Smooth muscle cell (in vitro differentiated cells): ENCODE measurements around the gene DPP10. TPM values are rescaled to one million over a fixed set of nuclear protein-coding genes. Genes with fewer than 3 reads are reported as not detected.

ENCODE experiments used
- DNase-seq: peaks from one replicate; lab custom pipeline; 2025; ENCODE audit not compliant: unreplicated experiment; lab: John Stamatoyannopoulos, UW
- H2AFZ ChIP-seq: fragments of 200-600 bp; sonication (generic); 2 replicates; pipeline ENCODE4 v1.6.0; 2016; ENCODE audit warnings: antibody characterized with exemption, low read depth, mild to moderate bottlenecking
- H3F3A ChIP-seq: fragments of 200-600 bp; sonication (generic); 2 replicates; pipeline ENCODE4 v1.6.0; 2017; ENCODE audit warnings: antibody characterized with exemption, low read depth
- H3K27ac ChIP-seq: fragments of 200-600 bp; sonication (generic); 2 replicates; pipeline ENCODE4 v1.5.1; 2016; ENCODE audit warnings: low read depth, mild to moderate bottlenecking
- H3K27me3 ChIP-seq: fragments of 200-600 bp; sonication (generic); 2 replicates; pipeline ENCODE4 v1.6.1; 2016; ENCODE audit warnings: low read depth, mild to moderate bottlenecking
- H3K36me3 ChIP-seq: fragments of 200-600 bp; sonication (generic); 2 replicates; pipeline ENCODE4 v1.5.1; 2016; ENCODE audit warnings: low read depth
- H3K4me1 ChIP-seq: fragments of 200-600 bp; sonication (generic); 2 replicates; pipeline ENCODE4 v1.5.1; 2016; ENCODE audit warnings: low read depth
- H3K4me2 ChIP-seq: fragments of 200-600 bp; sonication (generic); 2 replicates; pipeline ENCODE4 v1.6.0; 2016; ENCODE audit warnings: mild to moderate bottlenecking
- H3K4me3 ChIP-seq: fragments of 200-600 bp; sonication (generic); 2 replicates; pipeline ENCODE4 v1.5.1; 2016; ENCODE audit warnings: mild to moderate bottlenecking
- H3K79me2 ChIP-seq: fragments of 200-600 bp; sonication (generic); 2 replicates; pipeline ENCODE4 v1.6.0; 2016; ENCODE audit warnings: low read depth, mild to moderate bottlenecking
- H3K9ac ChIP-seq: fragments of 200-600 bp; sonication (generic); 2 replicates; pipeline ENCODE4 v1.6.0; 2016; ENCODE audit warnings: low read depth
- H3K9me3 ChIP-seq: fragments of 200-600 bp; sonication (generic); replicated peaks from 2 replicates; pipeline ENCODE4 v1.5.1; 2016; ENCODE audit warnings: low read depth
- H4K20me1 ChIP-seq: fragments of 200-600 bp; sonication (generic); 2 replicates; pipeline ENCODE4 v1.6.0; 2016; ENCODE audit warnings: low read depth
- WGBS: methylation state at CpG from one replicate; pipeline ENCODE4 v1.1.7; 2016; ENCODE audit warnings: low lambda C conversion rate; 5-methylcytosine and 5-hydroxymethylcytosine counted together
- polyA plus RNA-seq: library from polyadenylated mRNA; unstranded; fragments of >200 nt; fragmentation: Nextera tagmentation; extraction: Ambion mirVana; gene quantifications from 2 replicates; pipeline ENCODE4 v1.2.1, GENCODE V29; 2016
- total RNA-seq: library from RNA; depleted of rRNA; stranded (reverse); fragments of >200 nt; gene quantifications from 2 replicates; pipeline ENCODE4 v1.2.3, GENCODE V29; 2014
- TF ChIP-seq, protein P1 (sequence below): fragments of 200-600 bp; sonication (generic); IDR thresholded peaks from 2 replicates; pipeline ENCODE4 v1.5.1; 2017; ENCODE audit warnings: borderline replicate concordance, mild to moderate bottlenecking, antibody characterized with exemption; ENCODE audit not compliant: insufficient read depth, poor library complexity, severe bottlenecking

DPP10 gene
- total and polyA plus RNA-seq, 2 experiments from 2014 or later, result 3.6 TPM; not detected in 1

DNA sequence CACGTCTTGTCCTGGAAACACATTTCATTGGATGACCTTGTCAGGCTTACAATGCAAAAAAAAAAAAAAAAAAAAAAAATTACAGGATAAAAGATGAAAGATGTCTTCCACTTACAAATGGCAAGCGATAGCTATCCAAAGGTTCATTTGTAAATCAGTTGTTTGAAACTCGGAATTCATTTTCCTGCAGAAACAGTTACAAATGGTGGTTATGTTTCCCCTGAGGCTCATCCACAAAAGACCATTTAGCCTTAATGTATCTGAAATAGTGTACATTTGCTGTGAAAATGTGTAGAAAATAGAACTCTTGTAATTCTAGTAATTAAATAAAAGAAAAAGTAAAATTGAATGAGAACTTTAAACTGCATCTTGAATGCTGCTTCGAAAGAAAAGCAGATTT lies 25.9 kb downstream of the DPP10 start:
- Histone ChIP-seq H3K9ac (no peak overlapping the region), H2AFZ (no peak overlapping the region), H3K27ac (no peak overlapping the region), H3K4me1 (no peaks in the 10 kb centered on the region), H3K4me3 (no peak overlapping the region), H3K4me2 (no peak overlapping the region), H4K20me1 (no peaks in the 10 kb centered on the region), H3F3A (no peaks in the 10 kb centered on the region), H3K9me3 (no peaks in the 10 kb centered on the region), H3K36me3 (no peaks in the 10 kb centered on the region), H3K79me2 (no peaks in the 10 kb centered on the region), H3K27me3 (peaks cover 17% of the 10 kb centered on the region)
- 85% methylated on average over 4 of the region's 4 CpGs for WGBS
- DNase-seq, result no peak
- TF ChIP-seq, protein P1, sequence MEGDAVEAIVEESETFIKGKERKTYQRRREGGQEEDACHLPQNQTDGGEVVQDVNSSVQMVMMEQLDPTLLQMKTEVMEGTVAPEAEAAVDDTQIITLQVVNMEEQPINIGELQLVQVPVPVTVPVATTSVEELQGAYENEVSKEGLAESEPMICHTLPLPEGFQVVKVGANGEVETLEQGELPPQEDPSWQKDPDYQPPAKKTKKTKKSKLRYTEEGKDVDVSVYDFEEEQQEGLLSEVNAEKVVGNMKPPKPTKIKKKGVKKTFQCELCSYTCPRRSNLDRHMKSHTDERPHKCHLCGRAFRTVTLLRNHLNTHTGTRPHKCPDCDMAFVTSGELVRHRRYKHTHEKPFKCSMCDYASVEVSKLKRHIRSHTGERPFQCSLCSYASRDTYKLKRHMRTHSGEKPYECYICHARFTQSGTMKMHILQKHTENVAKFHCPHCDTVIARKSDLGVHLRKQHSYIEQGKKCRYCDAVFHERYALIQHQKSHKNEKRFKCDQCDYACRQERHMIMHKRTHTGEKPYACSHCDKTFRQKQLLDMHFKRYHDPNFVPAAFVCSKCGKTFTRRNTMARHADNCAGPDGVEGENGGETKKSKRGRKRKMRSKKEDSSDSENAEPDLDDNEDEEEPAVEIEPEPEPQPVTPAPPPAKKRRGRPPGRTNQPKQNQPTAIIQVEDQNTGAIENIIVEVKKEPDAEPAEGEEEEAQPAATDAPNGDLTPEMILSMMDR, result no peak

DNA sequence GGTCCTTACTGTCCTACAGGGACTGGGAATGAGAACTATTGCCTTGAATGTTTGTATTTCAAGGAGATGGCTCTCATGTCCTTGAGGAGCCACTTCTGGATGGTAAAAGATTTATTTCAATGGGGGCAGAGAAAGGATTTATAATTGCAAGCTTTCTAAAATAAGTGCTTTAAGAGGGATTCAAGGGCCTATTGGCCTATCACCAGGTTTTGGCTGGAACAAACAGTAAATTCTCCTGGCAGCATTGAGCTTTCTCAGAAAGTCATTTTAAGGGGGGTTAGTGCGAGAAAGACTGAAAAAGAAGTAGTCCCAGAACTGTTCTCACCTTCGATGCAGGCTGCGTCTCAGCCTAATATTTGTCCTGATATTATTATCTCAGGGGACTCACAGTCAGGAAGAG lies 29.8 kb downstream of the DPP10 start:
- whole genome bisulfite sequencing, result 82% methylated on average over 3 of the region's 3 CpGs
- Histone ChIP-seq H3F3A (no peaks in the 10 kb centered on the region), H3K4me3 (no peak overlapping the region), H3K9ac (no peak overlapping the region), H3K27me3 (peaks cover 17% of the 10 kb centered on the region), H2AFZ (no peak overlapping the region), H3K27ac (no peak overlapping the region), H3K4me1 (no peaks in the 10 kb centered on the region), H4K20me1 (no peaks in the 10 kb centered on the region), H3K4me2 (no peak overlapping the region), H3K36me3 (no peaks in the 10 kb centered on the region), H3K79me2 (no peaks in the 10 kb centered on the region), H3K9me3 (no peaks in the 10 kb centered on the region)
- DNase-seq, result no peak
- TF ChIP-seq, protein P1, result no peak

GRCh38 chr2:114472726-114473125 lies 30.3 kb downstream of the DPP10 start:
- no peak overlapping the region for H3K4me3 ChIP-seq
- H3K79me2 ChIP-seq, result no peaks in the 10 kb centered on the region
- H3K9me3 ChIP-seq, result no peaks in the 10 kb centered on the region
- no peaks in the 10 kb centered on the region for H3F3A ChIP-seq
- H3K9ac ChIP-seq, result no peak overlapping the region
- no peak for DNase-seq
- no peaks in the 10 kb centered on the region for H3K36me3 ChIP-seq
- TF ChIP-seq, protein P1, result no peak
- H2AFZ ChIP-seq, result no peak overlapping the region
- no peak overlapping the region for H3K27ac ChIP-seq
- 92% methylated on average over 1 of the region's 1 CpG for WGBS
- no peak overlapping the region for H3K4me2 ChIP-seq
- peaks cover 17% of the 10 kb centered on the region for H3K27me3 ChIP-seq
- H4K20me1 ChIP-seq, result no peaks in the 10 kb centered on the region
- H3K4me1 ChIP-seq, result no peaks in the 10 kb centered on the region

DNA sequence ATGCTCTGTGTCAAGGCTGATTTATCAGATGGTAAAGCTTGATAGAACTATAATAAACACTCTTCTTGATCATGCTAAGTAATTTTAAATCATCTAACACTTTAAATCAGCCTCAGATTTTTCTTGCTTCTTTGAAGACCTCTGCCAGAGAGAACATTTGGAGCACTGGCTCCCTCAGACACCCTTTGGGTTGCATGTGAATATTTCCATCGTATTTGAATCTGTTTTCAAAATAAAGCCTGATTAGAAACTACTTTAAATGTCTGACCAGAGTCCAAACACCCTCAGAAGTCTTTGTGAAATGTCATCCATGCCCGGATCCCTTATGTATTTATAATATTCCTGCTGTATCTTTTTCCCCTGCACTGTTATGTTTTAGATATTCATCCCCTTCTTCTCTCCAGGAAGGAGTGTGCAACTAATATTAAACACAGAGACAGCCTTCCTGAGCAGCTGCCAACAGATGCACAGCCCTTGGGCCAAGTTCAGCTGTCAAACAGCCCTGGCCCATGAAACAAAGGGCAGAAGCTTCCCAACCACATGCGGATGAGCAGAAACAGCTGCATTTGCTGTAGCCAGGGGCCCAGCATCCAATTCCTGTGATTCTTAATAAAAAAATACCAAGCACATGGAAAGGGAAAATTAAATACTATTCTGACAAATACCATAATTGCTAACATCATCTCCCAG lies 46.5 kb downstream of the DPP10 start:
- Histone ChIP-seq H3K9me3 (no peaks in the 10 kb centered on the region), H4K20me1 (no peaks in the 10 kb centered on the region), H3K27ac (no peak overlapping the region), H3K4me2 (no peak overlapping the region), H3F3A (no peaks in the 10 kb centered on the region), H3K36me3 (no peaks in the 10 kb centered on the region), H3K9ac (no peak overlapping the region), H3K79me2 (no peaks in the 10 kb centered on the region), H3K4me3 (no peak overlapping the region), H3K4me1 (peaks cover 4% of the 10 kb centered on the region), H2AFZ (no peak overlapping the region), H3K27me3 (peaks cover 13% of the 10 kb centered on the region)
- no peak for DNase-seq
- WGBS, result 86% methylated on average over 3 of the region's 3 CpGs
- TF ChIP-seq, protein P1, result no peak
